ENCODE measurements around the gene RPS14. TPM values are rescaled to one million over a fixed set of nuclear protein-coding genes. Genes with fewer than 3 reads are reported as not detected.

RPS14 gene
- total RNA-seq, 3 donors from 2014 or later (not counting 1 experiment from before 2014, with no cell fraction given), result 1,744 to 2,278 (median 2,016) TPM

GRCh38 chr5:150491876-150492275, 42.3 kb upstream of the RPS14 start:
- peaks cover 9 to 16% of the 10 kb centered on the region in 2 donors for H3K4me1 Mint-ChIP-seq
- Histone ChIP-seq H3K36me3 (ENCODE audit: control insufficient read depth, insufficient read depth, low read length) (no peaks in the 10 kb centered on the region), H3K9me3 (ENCODE audit: control insufficient read depth, insufficient read depth, low read length) (no peaks in the 10 kb centered on the region), H3K27ac (ENCODE audit: low read length) (no peak overlapping the region), H3K4me1 (ENCODE audit: control insufficient read depth, insufficient read depth, low read length) (peaks cover 23% of the 10 kb centered on the region), H3K27me3 (ENCODE audit: control insufficient read depth, insufficient read depth, low read length) (no peaks in the 10 kb centered on the region), H3K4me3 (ENCODE audit: low read length) (no peak overlapping the region)
- no peaks in the 10 kb centered on the region for H3K36me3 Mint-ChIP-seq
- H3K27me3 Mint-ChIP-seq (ENCODE audit: low read depth in 2 of 2), result peaks cover 0 to 18% of the 10 kb centered on the region in 2 donors
- ATAC-seq, result no peak
- no peaks in the 10 kb centered on the region for H3K9me3 Mint-ChIP-seq
- TF ChIP-seq CTCF (IDR thresholded peaks at IDR 0.05), result no peak
- intact Hi-C loops (cut with micrococcal nuclease), result no loop called here
- WGBS (ENCODE audit: insufficient coverage), result 96% methylated on average over 3 of the region's 4 CpGs
- H3K4me3 Mint-ChIP-seq, result no peak overlapping the region
- no peak overlapping the region for H3K27ac Mint-ChIP-seq
- no peak for DNase-seq

GRCh38 chr5:150490754-150491153, 41.2 kb upstream of the RPS14 start:
- H3K27ac Mint-ChIP-seq, result no peak overlapping the region
- no peak for TF ChIP-seq CTCF (IDR thresholded peaks at IDR 0.05)
- no peak overlapping the region for H3K4me3 ChIP-seq (ENCODE audit: low read length)
- intact Hi-C loops (cut with micrococcal nuclease), result no loop called here
- no peak overlapping the region for H3K27ac ChIP-seq (ENCODE audit: low read length)
- WGBS (ENCODE audit: insufficient coverage), result 50% methylated on average over 1 of the region's 1 CpG
- no peak overlapping the region for H3K4me3 Mint-ChIP-seq
- peaks cover 0 to 18% of the 10 kb centered on the region in 2 donors for H3K27me3 Mint-ChIP-seq (ENCODE audit: low read depth in 2 of 2)
- H3K9me3 ChIP-seq (ENCODE audit: control insufficient read depth, insufficient read depth, low read length), result no peaks in the 10 kb centered on the region
- peaks cover 30% of the 10 kb centered on the region for H3K4me1 ChIP-seq (ENCODE audit: control insufficient read depth, insufficient read depth, low read length)
- DNase-seq (no peak), ATAC-seq (no peak)
- H3K9me3 Mint-ChIP-seq, result no peaks in the 10 kb centered on the region
- no peaks in the 10 kb centered on the region for H3K36me3 Mint-ChIP-seq
- H3K27me3 ChIP-seq (ENCODE audit: control insufficient read depth, insufficient read depth, low read length), result peaks cover 2% of the 10 kb centered on the region
- H3K4me1 Mint-ChIP-seq, result peaks cover 9 to 16% of the 10 kb centered on the region in 2 donors
- no peaks in the 10 kb centered on the region for H3K36me3 ChIP-seq (ENCODE audit: control insufficient read depth, insufficient read depth, low read length)

GRCh38 chr5:150490296-150490669, 40.7 kb upstream of the RPS14 start:
- ATAC-seq (no peak), DNase-seq (no peak)
- H3K9me3 ChIP-seq (ENCODE audit: control insufficient read depth, insufficient read depth, low read length), result no peaks in the 10 kb centered on the region
- no peak for TF ChIP-seq CTCF (IDR thresholded peaks at IDR 0.05)
- intact Hi-C loops (cut with micrococcal nuclease), result no loop called here
- Mint-ChIP-seq H3K4me1 (peaks cover 9 to 16% of the 10 kb centered on the region in 2 donors), H3K9me3 (no peaks in the 10 kb centered on the region), H3K36me3 (no peaks in the 10 kb centered on the region), H3K27ac (no peak overlapping the region), H3K27me3 (ENCODE audit: low read depth in 2 of 2) (peaks cover 0 to 18% of the 10 kb centered on the region in 2 donors), H3K4me3 (no peak overlapping the region)
- H3K36me3 ChIP-seq (ENCODE audit: control insufficient read depth, insufficient read depth, low read length), result no peaks in the 10 kb centered on the region
- WGBS (ENCODE audit: insufficient coverage), result 88% methylated on average over 2 of the region's 2 CpGs
- H3K27ac ChIP-seq (ENCODE audit: low read length), result no peak overlapping the region
- peaks cover 3% of the 10 kb centered on the region for H3K27me3 ChIP-seq (ENCODE audit: control insufficient read depth, insufficient read depth, low read length)
- H3K4me1 ChIP-seq (ENCODE audit: control insufficient read depth, insufficient read depth, low read length), result peaks cover 35% of the 10 kb centered on the region
- H3K4me3 ChIP-seq (ENCODE audit: low read length), result no peak overlapping the region

Measured in natural killer cell (primary cell).